Measurements from ENCODE around the gene PDE6G.

Gene PDE6G

DNA sequence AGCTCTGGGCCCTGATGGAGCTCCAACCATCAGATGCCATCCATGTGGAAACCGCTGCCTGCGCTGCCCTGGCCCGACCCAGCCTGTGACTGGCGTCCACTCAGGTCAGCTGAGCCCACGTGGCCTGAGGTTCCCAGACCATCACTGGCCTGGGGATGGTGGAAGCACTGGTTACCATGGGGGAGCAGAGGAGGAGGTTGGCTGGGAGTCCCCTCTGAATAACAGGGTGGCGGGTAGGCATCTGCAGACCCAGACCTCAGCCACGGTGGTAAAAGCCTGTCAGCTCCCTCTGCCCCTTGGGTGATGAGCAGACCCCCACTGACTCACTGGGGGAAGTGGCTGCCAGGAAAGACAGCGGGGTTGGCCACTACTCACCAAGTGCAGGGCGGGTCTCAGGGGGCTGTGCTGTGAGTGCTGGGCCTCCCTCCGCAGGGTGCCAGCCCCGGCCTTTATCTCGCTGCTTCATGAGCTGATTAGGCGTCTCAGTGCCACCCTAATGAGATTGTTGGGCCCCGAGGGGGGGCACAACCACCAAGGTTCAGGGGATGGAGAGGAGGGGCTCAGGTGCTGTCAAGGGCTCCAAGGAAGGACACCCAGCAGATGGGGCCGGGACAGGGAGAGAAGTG is at the start of gene PDE6G:
Gene PDE6G (minus strand): TSS at position 425 of the 626 bp plus-strand sequence. CDS start 3,237 bp downstream, outside the sequence.
- no peak for DNase-seq

DNA sequence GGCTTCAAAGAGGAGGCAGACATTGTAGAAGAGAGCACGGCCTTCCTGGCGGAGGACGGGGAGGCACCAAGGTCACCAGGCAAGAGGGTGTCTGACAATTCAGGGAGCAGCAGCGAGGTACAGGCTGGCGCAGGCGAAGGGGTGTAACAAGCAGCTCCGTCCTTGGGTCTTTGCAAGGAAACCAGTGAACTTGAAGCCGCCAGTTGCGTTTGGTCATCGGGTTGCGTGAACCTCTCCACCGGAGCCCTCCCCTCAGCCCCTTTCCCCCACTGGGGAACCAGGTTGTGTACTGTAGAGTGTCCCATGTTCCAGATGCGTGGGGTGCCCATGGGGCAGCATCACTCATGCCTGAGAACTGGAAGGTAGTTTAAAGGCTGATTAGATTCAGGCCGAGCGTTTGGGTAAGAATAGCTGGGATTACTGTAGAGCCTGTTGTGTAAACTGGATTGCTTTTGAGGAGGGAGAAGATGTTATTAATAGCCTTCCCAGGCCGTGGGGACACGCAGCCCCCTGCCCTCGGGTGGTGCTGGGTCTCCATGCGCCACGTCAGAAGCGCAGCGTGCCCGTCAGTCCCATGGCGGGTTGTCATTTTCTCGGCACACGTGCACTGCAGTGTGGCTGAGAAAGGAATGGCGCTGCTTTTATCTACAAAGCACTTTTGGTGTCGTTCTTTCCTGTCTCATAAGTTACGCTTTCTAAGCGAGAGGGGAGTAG is 49.3 kb upstream of the PDE6G start:
- no peak for DNase-seq

DNA sequence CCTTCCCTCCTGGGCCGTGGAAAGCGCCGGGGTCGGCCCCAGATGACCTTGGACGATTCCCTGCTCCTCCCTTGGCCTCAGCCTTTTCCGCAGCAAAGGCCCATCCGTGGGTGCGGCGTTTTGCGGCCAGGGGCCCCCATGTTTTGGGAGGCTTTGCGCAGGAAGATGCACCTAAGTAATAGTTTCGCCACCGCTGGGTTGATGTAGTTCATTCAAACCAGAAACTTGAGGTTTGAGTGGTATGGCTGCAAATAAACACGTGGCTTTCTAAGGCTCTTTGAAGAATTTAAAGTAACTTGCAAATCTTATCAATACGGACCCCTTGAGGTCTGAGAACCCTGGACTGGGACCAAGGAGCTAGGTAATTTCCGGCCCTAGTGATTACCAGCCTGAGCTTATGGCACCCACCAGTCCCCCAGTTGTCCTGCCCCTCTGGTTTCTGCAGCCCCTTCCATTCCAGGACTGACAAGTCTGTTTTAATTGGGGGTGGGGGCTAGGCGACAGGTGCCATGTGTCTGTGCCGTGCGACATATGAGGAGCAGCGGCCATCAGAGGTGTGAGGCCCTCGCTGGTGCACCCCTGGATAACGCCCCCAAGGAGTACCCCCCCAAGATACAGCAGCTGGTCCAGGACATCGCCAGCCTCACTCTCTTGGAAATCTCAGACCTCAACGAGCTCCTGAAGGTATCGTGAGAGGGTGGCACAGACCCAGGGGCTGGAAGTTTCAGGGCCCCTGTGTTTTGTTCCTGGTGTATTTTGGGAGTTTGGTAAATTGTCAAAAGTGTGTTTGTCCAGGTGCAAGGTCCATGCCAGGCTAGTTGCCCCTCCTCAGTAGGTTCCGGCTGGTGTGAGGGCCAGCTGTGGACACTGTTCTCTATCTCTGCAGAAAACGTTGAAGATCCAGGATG is 47.7 kb upstream of the PDE6G start:
- DNase-seq, result peak; percentile 15

DNA sequence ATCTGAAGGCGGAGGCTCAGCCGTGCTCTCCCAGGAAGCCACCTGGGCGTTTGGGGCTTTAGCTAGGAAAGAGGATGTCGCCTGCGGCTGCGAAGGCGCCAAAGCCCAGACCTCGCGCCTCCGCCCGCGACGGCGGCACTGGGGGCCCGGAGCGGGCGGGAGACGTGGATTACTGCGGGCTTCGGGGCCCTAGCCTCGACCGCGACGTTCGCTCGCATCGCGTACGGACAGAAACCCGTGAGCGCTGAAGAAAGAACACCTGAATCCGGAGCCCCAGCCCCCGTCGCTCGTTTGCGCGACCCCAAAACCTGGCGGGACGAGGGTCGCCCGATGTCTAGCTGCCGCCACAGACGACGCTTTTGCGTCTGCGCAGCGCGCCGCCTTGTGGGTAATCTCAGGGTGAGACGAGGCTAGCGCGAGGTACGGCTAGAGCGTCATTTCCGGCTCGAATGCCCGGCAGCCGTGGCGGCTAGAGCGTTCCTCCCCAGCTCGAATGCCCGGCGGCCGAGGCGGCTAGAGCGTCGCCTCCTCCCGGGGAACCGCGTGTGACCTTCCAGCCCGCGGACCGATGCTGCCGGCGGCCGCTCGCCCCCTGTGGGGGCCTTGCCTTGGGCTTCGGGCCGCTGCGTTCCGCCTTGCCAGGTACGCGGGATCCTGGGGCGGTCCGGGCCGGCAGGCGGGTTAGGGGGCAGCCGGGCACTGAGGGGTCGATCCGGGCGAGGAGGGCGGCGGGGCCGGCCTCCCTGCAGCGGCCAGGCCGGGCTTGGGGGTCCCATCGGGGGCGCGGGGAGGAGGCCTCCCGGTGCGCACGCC is 46.8 kb upstream of the PDE6G start, which contains the start of gene MRPL12:
Gene MRPL12 (plus strand): TSS at position 434 of the 813 bp plus-strand sequence. CDS start 135 bp downstream, at position 569.
- peak; percentile 90 for DNase-seq

DNA sequence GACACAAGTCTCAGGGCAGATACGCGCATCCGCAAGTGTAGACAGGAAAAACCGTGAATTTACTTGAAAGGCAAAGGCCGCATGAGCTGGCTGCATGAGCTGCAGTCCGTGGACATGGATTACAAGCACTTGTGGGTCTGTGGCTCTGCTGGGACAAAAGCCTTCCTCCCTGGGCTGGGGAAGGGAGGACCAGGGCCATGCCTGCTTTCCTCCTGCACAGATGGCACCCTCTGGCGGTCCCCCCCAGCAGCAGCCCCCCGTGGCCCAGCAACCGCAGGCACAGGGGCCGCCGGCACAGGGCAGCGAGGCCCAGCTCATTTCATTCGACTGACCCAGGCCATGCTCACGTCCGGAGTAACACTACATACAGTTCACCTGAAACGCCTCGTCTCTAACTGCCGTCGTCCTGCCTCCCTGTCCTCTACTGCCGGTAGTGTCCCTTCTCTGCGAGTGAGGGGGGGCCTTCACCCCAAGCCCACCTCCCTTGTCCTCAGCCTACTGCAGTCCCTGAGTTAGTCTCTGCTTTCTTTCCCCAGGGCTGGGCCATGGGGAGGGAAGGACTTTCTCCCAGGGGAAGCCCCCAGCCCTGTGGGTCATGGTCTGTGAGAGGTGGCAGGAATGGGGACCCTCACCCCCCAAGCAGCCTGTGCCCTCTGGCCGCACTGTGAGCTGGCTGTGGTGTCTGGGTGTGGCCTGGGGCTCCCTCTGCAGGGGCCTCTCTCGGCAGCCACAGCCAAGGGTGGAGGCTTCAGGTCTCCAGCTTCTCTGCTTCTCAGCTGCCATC is 45.1 kb upstream of the PDE6G start:
- DNase-seq, result peak; percentile 14

DNA sequence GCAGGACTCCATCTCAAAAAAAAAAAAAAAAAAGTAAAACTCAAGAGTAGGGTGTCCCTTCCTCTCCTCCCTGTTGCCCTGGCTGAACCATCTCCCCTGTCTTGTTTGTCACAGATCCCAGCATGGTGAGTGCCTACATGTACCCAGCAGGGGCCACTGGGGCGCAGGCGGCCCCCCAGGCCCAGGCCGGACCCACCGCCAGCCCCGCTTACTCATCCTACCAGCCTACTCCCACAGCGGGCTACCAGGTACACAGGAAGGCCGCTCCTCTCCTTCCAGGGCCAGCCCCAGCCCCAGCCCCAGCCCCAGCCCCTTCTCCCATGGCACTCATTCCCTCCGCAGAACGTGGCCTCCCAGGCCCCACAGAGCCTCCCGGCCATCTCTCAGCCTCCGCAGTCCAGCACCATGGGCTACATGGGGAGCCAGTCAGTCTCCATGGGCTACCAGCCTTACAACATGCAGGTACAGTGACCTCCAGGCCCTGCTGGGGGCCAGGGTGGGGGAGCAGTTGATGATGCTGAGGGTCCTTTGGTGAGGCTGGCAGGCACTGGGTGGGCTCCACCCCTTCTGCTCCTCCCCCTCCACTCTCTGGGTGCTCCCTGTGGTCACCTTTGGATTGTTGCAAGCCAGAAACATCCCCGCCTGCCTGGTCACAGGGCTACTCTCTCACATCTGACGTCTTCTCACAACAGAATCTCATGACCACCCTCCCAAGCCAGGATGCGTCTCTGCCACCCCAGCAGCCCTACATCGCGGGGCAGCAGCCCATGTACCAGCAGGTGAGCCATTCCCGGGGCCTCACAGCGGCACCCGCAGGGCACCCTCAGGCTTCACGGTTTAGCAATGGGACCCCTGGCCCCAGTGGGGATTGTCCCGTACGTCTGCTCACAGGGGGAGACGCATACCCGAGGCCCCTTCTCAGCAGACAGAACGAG is 44.3 kb upstream of the PDE6G start:
- DNase-seq, result no peak

DNA sequence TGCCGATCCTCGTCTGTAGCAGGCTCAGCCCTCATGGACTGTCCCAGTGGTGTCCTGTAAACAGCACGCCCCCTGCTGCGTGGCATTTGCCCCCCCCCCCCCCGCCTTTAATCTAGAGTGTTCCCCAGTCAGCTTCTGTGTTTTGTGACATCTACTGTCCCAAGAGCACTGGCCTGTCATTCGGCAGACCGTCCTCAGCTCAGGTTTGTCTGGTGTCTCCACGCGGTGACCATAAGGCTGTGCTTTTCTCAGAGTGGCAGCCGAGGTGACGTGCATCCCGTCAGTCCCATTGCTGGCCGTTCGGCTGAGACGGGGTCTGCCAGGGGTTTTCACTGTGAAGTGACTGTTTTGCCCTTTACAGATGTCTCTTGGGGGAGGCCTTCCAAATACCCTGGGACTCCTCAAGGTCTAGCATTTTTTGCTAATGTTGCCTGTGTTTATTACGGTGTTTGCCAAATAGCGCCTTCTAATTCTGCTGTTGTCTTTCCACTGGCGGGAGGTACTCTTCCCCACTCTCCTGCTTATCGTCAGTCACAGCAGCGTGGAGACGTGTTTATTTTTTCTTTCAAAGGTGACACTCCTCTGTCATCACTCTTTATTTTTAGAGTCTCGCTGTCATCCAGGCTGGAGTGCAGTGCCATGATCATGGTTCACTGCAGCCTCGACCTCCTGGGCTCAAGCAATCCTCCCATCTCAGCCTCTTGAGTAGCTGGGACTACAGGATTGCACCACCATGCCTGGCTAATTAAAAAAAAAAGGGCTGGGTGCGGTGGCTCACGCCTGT is 41.1 kb upstream of the PDE6G start:
- no peak for DNase-seq

DNA sequence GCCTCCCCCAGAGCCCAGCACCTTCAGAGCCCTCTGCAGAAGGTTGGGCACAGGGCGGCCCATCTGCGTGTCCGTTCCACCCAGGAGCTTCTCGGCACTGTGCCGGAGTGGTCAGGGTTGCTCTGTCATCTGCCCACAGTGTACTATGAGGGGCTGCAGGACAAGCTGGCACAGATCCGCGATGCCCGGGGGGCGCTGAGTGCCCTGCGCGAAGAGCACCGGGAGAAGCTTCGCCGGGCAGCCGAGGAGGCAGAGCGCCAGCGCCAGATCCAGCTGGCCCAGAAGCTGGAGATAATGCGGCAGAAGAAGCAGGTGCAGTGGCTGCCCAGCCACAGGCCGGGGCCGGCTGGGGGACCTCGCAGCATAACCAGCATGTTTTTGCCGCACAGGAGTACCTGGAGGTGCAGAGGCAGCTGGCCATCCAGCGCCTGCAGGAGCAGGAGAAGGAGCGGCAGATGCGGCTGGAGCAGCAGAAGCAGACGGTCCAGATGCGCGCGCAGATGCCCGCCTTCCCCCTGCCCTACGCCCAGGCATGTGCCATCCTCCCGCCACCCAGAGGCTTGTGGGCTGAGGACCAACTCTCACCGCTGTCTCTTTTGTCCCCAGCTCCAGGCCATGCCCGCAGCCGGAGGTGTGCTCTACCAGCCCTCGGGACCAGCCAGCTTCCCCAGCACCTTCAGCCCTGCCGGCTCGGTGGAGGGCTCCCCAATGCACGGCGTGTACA is 40.0 kb upstream of the PDE6G start:
- no peak for DNase-seq

DNA sequence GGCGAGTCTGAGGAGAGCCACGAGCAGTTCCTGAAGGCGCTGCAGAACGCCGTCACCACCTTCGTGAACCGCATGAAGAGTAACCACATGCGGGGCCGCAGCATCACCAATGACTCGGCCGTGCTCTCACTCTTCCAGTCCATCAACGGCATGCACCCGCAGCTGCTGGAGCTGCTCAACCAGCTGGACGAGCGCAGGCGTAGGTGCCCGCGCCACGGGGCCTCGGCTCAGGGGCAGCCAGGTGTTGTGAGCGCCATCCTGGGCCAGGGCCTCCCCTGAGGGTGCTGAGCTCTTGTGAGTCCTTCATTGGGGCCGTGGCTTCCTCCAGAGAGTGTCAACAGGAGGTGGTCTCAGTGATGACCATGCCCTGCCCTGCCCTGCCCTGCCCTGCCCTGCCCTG is 39.5 kb upstream of the PDE6G start:
- no peak for DNase-seq

DNA sequence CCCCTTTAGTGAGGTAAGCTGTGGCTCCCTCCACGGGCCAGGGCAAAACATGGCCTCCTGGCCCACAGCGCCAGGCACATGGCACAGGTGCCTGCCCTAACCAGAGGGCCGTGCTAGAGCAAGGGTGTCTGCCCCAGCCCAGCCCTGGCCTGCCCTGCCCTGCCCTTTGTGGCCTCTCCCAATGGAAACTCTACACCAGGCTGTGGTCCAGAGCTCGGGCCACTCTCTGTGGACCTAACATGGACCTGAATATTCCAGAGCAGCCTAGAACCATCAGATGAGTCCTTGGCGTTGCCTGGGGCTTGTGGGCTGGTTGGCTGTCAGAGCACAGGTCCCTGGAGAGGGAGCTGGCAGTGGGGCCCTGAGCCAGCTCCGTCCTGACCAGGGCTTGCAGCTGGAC is 38.9 kb upstream of the PDE6G start:
- no peak for DNase-seq

DNA sequence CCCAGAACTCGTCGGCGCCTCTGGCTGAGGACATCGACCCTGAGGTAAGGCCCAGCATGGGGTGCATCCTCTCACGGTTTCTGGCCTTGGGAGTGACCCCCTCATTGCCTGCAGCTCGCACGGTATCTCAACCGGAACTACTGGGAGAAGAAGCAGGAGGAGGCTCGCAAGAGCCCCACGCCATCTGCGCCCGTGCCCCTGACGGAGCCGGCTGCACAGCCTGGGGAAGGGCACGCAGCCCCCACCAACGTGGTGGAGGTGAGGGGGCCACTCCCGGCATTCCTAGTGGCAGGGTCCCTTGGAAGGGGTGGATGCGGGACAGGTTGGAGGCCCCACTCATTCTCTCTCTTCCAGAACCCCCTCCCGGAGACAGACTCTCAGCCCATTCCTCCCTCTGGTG is 38.5 kb upstream of the PDE6G start:
- DNase-seq, result no peak

DNA sequence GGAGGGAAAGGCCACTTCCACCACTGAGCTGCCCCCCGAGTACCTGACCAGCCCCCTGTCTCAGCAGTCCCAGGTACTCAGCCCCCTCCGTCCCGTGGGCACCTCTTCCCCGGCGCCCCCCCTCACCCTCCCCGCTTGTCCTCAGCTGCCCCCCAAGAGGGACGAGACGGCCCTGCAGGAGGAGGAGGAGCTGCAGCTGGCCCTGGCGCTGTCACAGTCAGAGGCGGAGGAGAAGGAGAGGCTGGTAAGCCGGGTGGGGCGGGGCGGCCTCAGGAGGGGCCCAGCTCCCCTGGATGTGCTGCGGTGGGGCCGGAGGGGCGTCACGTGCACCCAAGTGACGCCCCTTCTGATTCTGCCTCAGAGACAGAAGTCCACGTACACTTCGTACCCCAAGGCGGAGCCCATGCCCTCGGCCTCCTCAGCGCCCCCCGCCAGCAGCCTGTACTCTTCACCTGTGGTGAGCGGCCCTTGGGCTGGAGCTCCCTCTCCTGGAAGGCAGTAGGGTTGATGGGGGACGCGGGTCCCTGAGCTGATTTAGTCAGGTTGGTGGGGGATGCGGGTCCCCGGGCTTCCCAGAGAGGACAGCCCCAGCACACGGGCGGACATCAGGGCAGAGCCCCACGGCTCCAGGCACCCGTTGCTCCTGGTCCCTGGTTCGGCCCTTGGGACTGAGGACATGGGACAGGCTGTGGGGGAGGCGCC is 37.3 kb upstream of the PDE6G start:
- DNase-seq, result no peak

DNA sequence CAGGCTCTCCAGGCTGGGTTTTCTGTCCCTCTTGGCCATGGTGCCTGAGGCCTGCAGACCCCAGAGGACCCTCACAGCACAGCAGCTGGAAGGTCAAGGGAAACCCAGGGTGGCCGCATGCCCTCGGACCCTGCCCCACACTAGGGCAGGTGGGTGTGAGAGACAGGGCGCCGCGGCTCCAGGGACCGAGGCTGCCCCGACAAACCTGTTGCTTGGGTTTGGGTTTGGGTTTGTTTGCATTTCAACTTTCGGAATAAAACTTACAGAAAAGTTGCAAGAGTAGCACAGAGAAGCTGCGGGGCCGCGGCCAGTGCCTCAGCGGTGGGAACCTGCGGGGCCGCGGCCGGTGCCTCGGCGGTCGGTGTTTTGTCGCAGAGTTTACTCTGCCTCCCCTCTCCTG is 35.3 kb upstream of the PDE6G start:
- DNase-seq, result no peak

DNA sequence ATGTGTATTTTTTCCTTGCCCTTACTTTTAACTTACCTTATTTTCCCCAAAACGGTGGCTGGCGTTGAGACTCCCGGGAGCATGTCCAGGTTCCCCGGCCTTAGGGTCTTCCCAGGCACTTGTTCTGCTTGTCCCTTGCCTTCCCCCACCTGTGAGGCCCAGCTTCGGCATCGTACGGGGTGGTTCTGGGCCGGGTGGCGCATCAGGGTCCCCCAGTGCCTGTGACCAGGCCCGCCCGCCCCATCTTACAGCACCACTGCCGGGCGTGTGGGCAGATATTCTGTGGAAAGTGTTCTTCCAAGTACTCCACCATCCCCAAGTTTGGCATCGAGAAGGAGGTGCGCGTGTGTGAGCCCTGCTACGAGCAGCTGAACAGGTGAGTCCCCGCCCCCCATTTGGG is 34.9 kb upstream of the PDE6G start:
- no peak for DNase-seq

DNA sequence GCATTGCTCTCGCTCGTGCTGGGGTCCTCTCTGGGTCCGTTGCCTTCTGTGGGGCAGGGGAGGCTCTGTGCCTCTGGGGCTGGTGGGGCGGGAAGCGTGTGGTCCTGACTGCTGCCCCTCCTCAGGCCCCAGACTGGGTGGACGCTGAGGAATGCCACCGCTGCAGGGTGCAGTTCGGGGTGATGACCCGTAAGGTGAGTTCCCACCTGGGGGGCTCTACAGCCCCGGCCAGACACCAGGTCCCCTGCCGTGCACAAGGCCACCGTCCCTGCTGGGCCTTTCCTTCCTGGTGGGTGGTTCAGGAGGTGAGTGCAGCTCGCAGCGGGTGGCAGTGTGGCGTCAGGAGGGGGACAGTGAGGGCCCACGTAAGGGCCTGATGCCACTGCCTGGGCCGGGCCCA is 34.2 kb upstream of the PDE6G start:
- DNase-seq, result no peak

DNA sequence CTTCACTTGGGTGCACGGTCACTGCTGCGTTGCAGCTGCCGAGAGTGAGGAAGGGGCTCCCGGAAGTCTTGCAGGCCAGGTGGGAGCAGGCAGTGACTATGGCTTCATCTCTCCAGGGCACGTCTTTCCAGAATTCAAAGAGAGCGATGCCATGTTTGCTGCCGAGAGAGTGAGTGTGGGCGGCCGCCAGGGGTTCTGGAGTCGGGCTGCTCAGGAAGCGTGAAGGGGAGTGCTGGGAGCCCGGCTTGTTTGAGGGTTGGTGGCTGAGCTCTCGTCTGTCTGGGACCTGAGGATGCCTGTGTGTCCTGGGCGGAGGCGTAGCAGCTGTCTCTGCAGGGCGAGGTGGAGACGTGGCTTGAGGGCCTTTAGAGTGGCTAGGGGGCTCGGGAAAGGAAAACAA is 33.7 kb upstream of the PDE6G start:
- DNase-seq, result no peak

DNA sequence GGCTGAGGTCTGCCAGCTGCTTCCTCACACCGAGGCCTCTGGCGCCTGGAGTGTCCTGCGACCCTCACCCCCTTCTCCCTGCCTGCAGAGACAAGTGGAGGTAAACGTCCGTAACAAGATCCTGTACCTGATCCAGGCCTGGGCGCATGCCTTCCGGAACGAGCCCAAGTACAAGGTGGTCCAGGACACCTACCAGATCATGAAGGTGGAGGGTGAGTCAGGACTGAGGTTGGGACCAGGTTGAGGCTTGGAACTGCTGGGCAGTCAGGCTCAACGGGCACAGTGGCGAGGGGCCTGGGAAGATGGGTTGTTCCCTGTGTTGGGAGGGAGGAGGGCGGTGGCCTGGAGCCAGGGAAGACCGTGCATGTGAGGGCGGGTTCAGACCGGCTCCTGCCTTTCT is 32.3 kb upstream of the PDE6G start:
- no peak for DNase-seq

DNA sequence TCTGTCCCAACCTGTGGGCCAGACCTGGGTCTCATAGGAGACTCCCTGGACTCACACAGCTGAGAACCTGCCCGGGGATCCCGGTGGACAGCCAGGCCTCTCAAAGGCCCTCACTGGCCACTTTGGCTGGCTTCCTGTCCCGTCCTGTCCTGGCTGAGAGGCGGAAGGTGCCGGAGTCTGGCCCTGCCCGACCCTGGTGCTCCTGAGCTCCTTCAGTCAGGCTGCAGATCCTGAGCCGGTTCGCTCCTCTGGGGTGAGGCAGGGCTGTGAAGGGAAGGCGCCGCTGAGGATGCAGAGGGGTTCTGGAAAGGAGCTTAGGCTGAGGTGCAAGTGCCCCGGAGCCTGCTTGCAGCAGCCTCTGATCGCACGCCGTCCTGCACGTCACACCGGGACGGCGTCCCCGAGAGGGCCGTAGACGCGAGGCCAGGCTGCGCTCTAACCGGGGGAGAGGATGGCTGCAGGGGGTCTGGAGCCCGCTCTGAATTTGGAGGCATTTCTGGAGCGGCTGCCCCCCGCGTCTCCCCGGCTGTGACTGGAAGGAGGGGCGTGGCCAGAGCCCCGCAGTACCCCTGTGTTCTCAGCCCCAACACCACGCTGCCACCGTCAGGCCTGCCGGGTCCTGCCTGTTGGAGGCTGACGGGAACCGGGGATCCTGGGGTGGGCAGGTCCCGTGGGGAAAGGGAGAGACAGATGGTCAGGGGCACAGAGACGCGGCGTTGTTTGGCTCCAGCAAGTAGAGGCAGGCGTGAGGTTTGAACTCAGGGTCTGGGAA is 31.6 kb upstream of the PDE6G start:
- DNase-seq, result no peak

Data from CD4-positive, alpha-beta T cell treated with Interleukin-12 subunit alpha and Interleukin-12 subunit beta, for 1 hour (primary cell).